Stimulated activated CD8-positive, alpha-beta memory T cell treated with anti-CD3 and anti-CD28 coated beads, Interleukin-12 subunit alpha, Interleukin-12 subunit beta, amount 100 ng/mL, for 24 hours (primary cell): ENCODE results near the gene RECQL5.
"Not testable (repeated sequence)": the region's sequence is repeated elsewhere in the genome, so short reads cannot be mapped to it uniquely, and the experiment has no call there.

Experiments used
- DNase-seq: peaks from one replicate; pipeline ENCODE4 v3.0.0-alpha.2; 2020; ENCODE audit errors: extremely low read depth

RECQL5 gene

DNA sequence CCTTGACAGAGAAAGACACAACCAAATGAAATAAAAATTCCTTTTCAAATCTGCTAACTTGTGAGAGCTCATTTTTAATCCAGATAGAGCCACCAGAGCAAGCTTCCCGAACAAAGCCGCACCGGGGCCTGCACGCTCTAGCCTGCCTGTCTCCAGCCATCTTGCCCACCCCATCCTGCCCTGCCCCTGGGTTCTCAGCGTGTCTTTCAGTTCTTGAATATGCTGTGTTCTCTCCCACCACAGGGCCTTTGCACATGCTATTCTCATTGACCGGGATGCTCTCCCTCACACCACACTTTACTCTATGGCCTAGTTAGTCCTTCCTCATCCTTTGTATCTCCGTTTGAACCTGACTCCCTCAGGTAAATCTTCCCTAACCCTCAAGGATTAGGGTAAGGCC, 19.0 kb downstream of the RECQL5 start:
- DNase-seq: no peak

GRCh38 chr17:75647061-75647460, 19.9 kb downstream of the RECQL5 start:
- no peak for DNase-seq

GRCh38 chr17:75646638-75646992, 20.3 kb downstream of the RECQL5 start:
- DNase-seq: no peak

- no peak for DNase-seq
Observed at GRCh38 chr17:75645889-75646637, 20.9 kb downstream of the RECQL5 start.

- no peak for DNase-seq
Observed at GRCh38 chr17:75645501-75645888, 21.5 kb downstream of the RECQL5 start.

- DNase-seq: no peak
Observed at GRCh38 chr17:75643643-75644017, 23.3 kb downstream of the RECQL5 start.

DNA sequence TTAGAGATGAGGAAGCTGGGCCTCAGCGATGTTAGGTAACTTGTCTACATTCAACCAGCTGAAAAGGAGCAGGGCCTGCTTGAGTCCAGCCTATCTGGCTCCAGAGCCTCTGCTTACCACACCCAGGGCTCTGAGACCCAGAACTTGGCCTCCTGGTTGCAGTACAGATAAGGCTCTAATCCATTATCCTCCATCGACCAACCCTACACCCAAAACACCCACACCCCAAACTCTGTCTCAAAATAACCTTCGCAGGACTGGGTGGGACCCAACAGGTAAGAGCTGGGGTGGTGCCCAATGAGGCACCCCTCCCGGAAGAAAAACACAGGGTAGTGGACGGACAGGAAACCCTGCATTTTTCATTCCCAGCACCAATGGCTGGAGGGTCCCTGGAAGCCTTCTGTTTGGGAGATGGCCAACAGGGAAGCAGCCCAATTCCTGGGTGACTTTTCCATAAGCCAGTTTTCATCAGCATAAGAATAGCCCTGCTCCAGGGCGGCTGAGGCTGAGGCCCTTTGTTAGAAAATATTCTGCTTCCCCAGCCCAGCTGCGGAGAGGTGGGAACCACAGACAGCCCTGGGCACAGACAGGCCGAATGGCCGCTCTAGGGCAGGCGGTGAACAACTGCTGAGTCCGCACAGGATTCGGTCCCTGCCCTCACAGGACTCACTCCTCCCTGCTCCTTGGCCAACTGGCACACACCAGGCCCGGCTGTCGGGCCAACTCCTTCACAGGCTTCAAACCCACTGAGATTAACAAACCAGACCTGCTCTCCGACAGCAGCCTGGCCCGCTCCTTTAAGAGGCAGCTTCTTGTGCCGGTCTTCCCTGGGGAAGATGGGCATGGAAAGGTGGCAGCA, 23.9 kb downstream of the RECQL5 start:
- no peak for DNase-seq

GRCh38 chr17:75642182-75642783, 24.7 kb downstream of the RECQL5 start:
- no peak for DNase-seq

GRCh38 chr17:75641343-75641742, 25.6 kb downstream of the RECQL5 start:
- DNase-seq: no peak

GRCh38 chr17:75640556-75641119, 26.3 kb downstream of the RECQL5 start:
- DNase-seq: no peak

GRCh38 chr17:75639771-75640555, 27.0 kb downstream of the RECQL5 start:
- no peak for DNase-seq

DNA sequence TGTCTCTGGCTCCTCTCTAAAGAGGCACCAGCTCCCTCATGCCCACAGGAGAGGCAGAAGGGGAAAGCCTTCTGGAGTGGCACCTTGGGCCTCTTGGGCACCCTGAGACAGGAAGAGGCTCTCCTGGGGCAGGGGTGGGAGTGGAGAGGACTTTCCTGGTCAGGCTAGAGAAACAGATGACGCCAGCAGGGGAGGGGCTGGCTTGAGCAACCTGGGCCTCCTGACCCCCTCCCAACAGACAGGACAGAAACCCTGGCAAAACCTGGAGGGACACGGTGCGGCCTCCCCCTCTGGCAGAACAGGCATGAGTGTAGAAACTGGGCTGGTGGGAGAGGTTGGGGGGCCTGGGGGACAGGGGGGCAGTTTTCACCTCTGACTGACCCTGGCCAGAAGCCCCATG, 27.6 kb downstream of the RECQL5 start:
- DNase-seq: no peak

GRCh38 chr17:75638893-75639292, 28.1 kb downstream of the RECQL5 start:
- DNase-seq: no peak

GRCh38 chr17:75638039-75638438, 28.9 kb downstream of the RECQL5 start:
- DNase-seq: not testable (repeated sequence)

- no peak for DNase-seq
Observed at GRCh38 chr17:75637551-75637950, 29.4 kb downstream of the RECQL5 start.

DNA sequence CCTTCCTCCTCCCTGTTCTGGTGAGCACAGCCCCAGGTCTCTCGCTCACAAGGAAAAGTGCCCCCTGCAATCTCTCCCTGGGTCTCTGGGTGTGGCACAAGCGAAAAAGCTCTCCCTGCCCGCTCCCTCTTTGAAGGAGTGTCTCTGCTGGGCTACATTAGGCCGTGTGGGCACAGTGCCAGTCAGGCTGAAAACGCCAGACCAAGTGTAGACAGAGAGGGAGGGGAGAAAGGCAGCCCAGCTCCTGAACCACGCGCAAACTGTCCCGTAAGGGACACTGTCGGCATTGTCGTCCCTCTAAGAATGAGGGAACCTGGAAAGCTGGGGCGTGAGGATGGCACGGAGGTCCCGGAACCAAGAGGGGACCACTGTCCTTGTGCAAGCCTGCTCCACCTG, 29.8 kb downstream of the RECQL5 start:
- DNase-seq: no peak

- DNase-seq: no peak
Observed at GRCh38 chr17:75636381-75637142, 30.4 kb downstream of the RECQL5 start.

DNA sequence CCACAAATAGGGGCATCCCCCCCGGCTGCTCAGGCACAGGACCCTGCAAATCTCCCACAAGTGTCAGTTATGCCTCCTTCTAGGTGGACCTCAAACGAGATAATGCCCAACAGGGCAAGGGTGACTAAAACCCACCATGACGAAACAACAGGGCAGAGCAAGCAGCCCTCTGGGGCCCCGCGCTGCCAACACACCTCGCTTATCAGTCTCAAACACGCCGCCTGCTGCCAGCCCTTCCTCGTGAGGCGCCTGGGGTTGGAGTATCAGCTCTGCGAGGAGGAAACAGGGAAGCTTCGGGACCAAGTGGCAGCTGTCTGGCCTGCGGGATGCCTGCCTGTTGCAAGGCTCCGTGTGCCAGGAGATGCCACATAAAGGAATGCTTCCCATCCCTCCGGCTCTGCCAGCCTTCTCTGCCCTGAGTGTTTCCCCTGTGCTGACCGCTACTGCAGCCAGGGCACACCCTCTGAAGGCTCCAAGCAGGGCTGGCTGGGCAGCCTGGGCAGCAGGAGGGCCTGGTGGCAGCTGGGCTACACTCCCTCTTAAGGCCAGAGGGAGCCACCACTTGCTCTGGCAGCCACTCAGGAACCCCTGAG, 31.2 kb downstream of the RECQL5 start:
- DNase-seq: no peak

DNA sequence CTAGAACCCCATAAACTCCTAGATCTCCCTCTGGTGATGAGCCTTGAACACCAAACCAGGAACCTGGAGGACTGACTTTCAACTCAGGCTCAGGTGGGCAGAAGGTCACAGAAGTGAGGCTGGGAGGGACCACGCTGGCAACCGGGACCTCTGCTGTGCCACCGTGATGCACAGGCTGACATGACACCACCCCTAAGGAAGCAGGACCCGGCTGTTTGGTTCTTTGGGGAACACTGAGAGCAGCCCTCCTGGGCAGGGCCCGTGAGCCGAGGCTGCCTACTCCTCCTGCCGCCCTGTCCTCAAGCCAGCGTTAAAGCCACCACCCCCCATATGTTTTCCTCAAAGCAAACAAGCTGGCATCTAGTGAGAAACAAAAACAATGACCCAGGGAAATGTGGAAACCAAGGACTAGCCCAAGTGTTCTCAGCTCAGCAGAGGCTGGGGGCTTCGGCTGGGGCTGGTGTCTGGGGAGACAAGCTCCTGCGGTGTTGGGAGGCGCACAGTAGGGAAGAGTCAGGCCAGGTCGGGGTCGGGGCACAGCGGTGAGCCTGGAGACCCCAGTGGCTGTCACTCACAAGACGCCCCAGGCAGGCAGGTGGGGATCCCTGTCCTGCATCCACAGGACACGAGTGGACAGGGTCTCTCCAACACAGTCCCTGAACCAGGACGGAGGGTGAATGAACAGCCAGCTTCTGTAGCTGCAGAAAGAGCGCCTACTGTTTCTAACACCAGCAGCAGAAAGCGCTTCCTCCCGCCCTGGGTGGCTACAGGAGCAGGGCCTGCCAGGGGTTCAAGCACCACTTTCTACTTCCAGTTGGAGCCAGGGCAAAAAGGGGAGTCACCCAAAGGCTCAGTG, 32.0 kb downstream of the RECQL5 start:
- DNase-seq: no peak

GRCh38 chr17:75634376-75634740, 32.6 kb downstream of the RECQL5 start:
- no peak for DNase-seq
